ENCODE data around the gene ZDHHC1. TPM values are rescaled to one million over a fixed set of nuclear protein-coding genes. Genes with fewer than 3 reads are reported as not detected.
"Not testable (repeated sequence)": the region's sequence is repeated elsewhere in the genome, so short reads cannot be mapped to it uniquely, and the experiment has no call there.

ZDHHC1 gene
- total RNA-seq, 1 donor, result 0.63 TPM

GRCh38 chr16:67364600-67365235, 51.6 kb downstream of the ZDHHC1 start:
- Histone ChIP-seq H3K4me3 (ENCODE audit: low read length) (no peak overlapping the region), H3K9me3 (ENCODE audit: low read depth, low read length) (no peaks in the 10 kb centered on the region), H3K4me1 (ENCODE audit: insufficient read depth, low read length) (peaks cover 26% of the 10 kb centered on the region), H3K27me3 (ENCODE audit: insufficient read depth, low read length) (no peaks in the 10 kb centered on the region)

GRCh38 chr16:67361038-67361437, 55.2 kb downstream of the ZDHHC1 start:
- Histone ChIP-seq H3K9me3 (ENCODE audit: low read depth, low read length) (no peaks in the 10 kb centered on the region), H3K4me1 (ENCODE audit: insufficient read depth, low read length) (peaks cover 18% of the 10 kb centered on the region), H3K4me3 (ENCODE audit: low read length) (no peak overlapping the region), H3K27me3 (ENCODE audit: insufficient read depth, low read length) (no peaks in the 10 kb centered on the region)

DNA sequence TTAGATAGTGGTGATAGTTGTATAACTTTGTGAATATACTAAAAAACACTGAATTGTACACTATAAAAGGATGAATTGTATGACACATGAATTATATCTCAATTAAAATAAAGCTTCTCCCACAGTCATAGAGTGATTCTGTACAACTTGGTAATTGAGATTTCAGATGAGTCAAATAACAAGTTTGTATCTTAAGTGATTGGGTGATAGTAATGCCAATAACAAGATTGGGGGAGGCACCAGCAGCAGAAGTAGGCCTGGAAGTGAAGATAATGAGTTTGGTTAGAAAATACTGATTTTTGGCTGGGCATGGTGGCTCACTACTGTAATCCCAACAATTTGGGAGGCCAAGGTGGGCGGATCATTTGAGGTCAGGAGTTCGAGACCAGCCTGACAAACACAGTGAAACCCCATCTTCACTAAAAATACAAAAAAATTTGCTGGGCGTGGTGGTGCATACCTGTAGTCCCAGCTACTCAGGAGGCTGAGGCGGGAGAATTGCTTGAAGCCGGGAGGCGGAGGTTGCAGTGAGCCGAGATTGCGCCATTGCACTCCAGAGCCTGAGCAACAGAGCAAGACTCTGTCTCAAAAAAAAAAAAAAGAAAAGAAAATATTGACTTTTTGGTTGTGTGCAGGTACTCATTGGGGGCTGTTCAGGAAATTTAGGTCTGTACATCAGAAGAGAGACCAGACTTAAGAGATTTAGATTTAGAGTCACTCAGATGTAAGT, 56.6 kb downstream of the ZDHHC1 start:
- H3K4me1 ChIP-seq (ENCODE audit: insufficient read depth, low read length); H3K4me3 ChIP-seq (ENCODE audit: low read length); H3K9me3 ChIP-seq (ENCODE audit: low read depth, low read length); H3K27me3 ChIP-seq (ENCODE audit: insufficient read depth, low read length): not testable (repeated sequence)

DNA sequence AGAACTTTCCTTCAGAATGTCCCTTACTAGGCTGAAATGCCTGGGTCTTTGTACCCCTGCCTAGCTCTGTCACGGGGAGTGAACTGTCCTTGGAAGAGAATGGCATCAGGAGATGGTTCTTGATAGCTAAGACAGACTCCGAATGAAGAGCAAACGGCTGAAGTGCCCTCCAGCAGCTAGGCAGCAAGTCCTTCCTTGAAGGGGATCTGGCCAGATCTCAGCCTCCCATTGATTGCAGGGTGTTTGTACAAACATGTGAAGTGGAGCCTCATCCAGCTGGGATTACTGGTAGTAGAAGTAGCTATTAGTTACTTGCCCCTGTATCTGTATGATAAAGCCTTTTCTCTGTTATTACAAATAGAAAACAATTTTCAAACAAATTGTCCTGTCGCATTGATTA, 58.7 kb downstream of the ZDHHC1 start:
- no peak overlapping the region for H3K4me3 ChIP-seq (ENCODE audit: low read length)
- no peaks in the 10 kb centered on the region for H3K27me3 ChIP-seq (ENCODE audit: insufficient read depth, low read length)
- H3K9me3 ChIP-seq (ENCODE audit: low read depth, low read length), result no peaks in the 10 kb centered on the region
- no peaks in the 10 kb centered on the region for H3K4me1 ChIP-seq (ENCODE audit: insufficient read depth, low read length)

DNA sequence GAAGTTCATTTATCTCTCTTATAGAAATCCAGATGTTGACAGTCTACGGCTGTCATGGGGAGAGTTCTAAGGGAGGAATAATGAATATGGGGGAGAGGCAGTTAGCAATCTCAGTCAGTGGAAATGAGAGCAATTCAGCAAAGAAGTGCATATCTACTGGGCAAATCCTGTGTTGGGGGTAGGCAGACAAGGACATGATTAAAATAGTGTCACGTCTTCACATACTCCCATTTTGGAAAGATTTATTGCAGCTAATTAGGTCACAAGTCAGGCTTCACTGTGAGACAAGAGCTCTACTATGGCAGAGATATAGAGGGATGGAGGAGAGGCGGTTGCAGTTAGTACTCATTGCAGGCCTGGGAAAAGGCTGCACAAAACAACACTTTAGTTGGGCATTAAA, 59.9 kb downstream of the ZDHHC1 start:
- H3K9me3 ChIP-seq (ENCODE audit: low read depth, low read length), result no peaks in the 10 kb centered on the region
- H3K27me3 ChIP-seq (ENCODE audit: insufficient read depth, low read length), result no peaks in the 10 kb centered on the region
- H3K4me3 ChIP-seq (ENCODE audit: low read length), result no peak overlapping the region
- H3K4me1 ChIP-seq (ENCODE audit: insufficient read depth, low read length), result no peaks in the 10 kb centered on the region

DNA sequence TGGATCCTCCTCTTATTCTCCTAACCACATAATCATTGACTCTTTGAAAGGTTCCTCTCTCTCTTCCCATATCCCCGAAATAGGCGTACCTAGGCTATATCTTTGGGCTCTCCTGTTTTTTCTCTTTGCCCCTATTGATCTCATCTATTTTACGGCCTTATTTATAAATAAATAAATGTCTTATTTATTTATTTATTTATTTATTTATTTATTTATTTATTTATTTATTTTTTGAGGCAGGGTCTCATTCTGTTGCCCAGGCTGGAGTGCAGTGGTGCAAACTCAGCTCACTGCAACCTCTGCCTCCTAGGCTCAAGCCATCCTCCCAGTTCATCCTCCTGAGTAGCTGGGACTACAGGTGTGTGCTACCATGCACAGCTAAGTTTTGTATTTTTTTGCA, 63.8 kb downstream of the ZDHHC1 start:
- H3K9me3 ChIP-seq (ENCODE audit: low read depth, low read length); H3K27me3 ChIP-seq (ENCODE audit: insufficient read depth, low read length); H3K4me1 ChIP-seq (ENCODE audit: insufficient read depth, low read length); H3K4me3 ChIP-seq (ENCODE audit: low read length): not testable (repeated sequence)

DNA sequence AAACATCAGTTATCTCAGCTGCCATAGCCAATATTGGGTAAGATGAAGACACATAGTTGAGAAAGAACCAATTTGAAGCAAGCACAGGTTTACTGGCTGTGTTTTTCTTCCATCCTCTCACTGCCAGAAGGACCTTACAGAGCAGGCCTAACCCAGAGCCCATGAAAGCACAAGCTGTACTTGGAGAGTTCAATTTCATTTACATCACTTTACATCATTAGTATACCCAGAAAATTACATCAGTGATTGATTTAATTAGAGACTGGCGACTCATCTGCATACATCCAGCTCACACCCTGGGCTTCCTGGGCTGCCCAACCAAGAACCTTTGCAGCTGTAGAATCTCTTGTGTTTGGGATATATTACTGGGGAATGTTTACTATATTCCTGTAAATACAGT, 66.0 kb downstream of the ZDHHC1 start:
- Histone ChIP-seq H3K4me3 (ENCODE audit: low read length) (no peak overlapping the region), H3K9me3 (ENCODE audit: low read depth, low read length) (no peaks in the 10 kb centered on the region), H3K4me1 (ENCODE audit: insufficient read depth, low read length) (no peaks in the 10 kb centered on the region), H3K27me3 (ENCODE audit: insufficient read depth, low read length) (no peaks in the 10 kb centered on the region)

DNA sequence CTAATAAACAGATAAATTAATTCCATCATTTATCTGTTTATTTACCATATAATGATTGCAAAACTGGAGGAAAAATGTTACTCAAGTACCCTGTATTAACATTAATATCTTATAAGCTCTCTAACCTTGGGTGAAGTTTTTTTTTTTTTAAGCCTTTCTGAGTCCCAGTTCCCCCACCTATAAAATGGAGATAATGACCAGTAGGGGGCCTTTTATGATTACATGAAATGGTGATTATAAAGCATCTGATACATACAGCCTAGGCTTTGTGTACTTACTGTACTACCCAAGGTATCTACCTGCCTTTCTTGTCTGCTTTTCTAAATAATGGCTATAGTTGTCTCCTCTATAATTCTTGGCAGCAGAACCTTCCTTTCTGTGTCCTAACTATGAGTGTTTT, 67.1 kb downstream of the ZDHHC1 start:
- H3K4me1 ChIP-seq (ENCODE audit: insufficient read depth, low read length), result no peaks in the 10 kb centered on the region
- H3K9me3 ChIP-seq (ENCODE audit: low read depth, low read length), result no peaks in the 10 kb centered on the region
- H3K4me3 ChIP-seq (ENCODE audit: low read length), result no peak overlapping the region
- no peaks in the 10 kb centered on the region for H3K27me3 ChIP-seq (ENCODE audit: insufficient read depth, low read length)

GRCh38 chr16:67346341-67346740, 69.9 kb downstream of the ZDHHC1 start:
- Histone ChIP-seq H3K27me3 (ENCODE audit: insufficient read depth, low read length) (no peaks in the 10 kb centered on the region), H3K9me3 (ENCODE audit: low read depth, low read length) (no peaks in the 10 kb centered on the region), H3K4me1 (ENCODE audit: insufficient read depth, low read length) (no peaks in the 10 kb centered on the region), H3K4me3 (ENCODE audit: low read length) (no peak overlapping the region)

DNA sequence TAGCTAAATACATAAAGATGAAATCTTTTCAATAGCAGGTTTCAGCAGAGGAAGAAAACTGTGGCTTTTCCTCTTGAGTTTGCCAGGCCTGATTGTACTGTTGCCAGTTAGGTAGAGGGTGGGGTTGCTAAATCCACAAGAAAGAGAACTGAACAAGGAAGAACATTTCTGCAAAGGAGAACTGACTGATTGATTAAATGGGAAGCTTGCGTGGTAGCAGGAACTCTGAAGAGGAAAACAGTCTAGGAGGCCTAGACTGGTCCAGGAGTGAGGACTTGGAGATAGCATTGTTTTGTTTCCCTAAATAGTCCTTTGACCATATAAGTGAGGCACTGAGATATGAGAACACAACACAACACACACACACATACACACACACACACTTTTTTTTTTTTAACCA, 70.9 kb downstream of the ZDHHC1 start:
- no peaks in the 10 kb centered on the region for H3K9me3 ChIP-seq (ENCODE audit: low read depth, low read length)
- no peaks in the 10 kb centered on the region for H3K27me3 ChIP-seq (ENCODE audit: insufficient read depth, low read length)
- H3K4me3 ChIP-seq (ENCODE audit: low read length), result no peak overlapping the region
- no peaks in the 10 kb centered on the region for H3K4me1 ChIP-seq (ENCODE audit: insufficient read depth, low read length)

Other genes starting within 250 kb of the ZDHHC1 start
- 0.73 TPM for gene NOL3, start 245.9 kb downstream of the ZDHHC1 start, total RNA-seq
- gene MATCAP1, start 232.5 kb downstream of the ZDHHC1 start, total RNA-seq, result 3.5 TPM
- 0.42 TPM for gene EXOC3L1, start 226.3 kb downstream of the ZDHHC1 start, total RNA-seq
- gene E2F4, start 224.3 kb downstream of the ZDHHC1 start, total RNA-seq, result 53.3 TPM
- 0.31 TPM for gene ELMO3, start 217.3 kb downstream of the ZDHHC1 start, total RNA-seq
- gene TMEM208, start 189.3 kb downstream of the ZDHHC1 start, total RNA-seq, result 17.3 TPM
- gene FHOD1, start 169.0 kb downstream of the ZDHHC1 start, total RNA-seq, result 16.5 TPM
- 0.63 TPM for gene SLC9A5, start 167.5 kb downstream of the ZDHHC1 start, total RNA-seq
- gene PLEKHG4, start 136.9 kb downstream of the ZDHHC1 start, total RNA-seq, result 4.0 TPM
- under 0.01 TPM for gene KCTD19, start 89.7 kb downstream of the ZDHHC1 start, total RNA-seq
- gene LRRC36, start 89.7 kb downstream of the ZDHHC1 start, total RNA-seq, result 0.31 TPM
- gene TPPP3, start 23.0 kb downstream of the ZDHHC1 start, total RNA-seq, result 5.6 TPM
- gene HSD11B2, start 14.6 kb upstream of the ZDHHC1 start, total RNA-seq, result not detected
- 113 TPM for gene ATP6V0D1, start 64.7 kb upstream of the ZDHHC1 start, total RNA-seq
- not detected for gene AGRP, start 67.1 kb upstream of the ZDHHC1 start, total RNA-seq
- gene RIPOR1, start 112.4 kb upstream of the ZDHHC1 start, total RNA-seq, result 42.6 TPM
- 43.2 TPM for gene CTCF, start 146.0 kb upstream of the ZDHHC1 start, total RNA-seq
- gene CARMIL2, start 228.7 kb upstream of the ZDHHC1 start, total RNA-seq, result 20.8 TPM
- gene ACD, start 243.8 kb upstream of the ZDHHC1 start, total RNA-seq, result 12.7 TPM
- 3.0 TPM for gene PARD6A, start 244.5 kb upstream of the ZDHHC1 start, total RNA-seq